ENCODE results near the gene AK9. TPM values are rescaled to one million over a fixed set of nuclear protein-coding genes. Genes with fewer than 3 reads are reported as not detected.

Gene AK9
- total RNA-seq, 4 donors from 2014 or later: 4.1 to 10.3 (median 6.4) TPM

- no peak for DNase-seq (ENCODE audit: low spot score in 2 of 2)
- WGBS, 2 donors: 1 to 2% methylated on average over 6 of the region's 6 CpGs
- intact Hi-C loops (cut with DNase I; ENCODE audit: low total_unique reads): no loop called here
Measured at GRCh38 chr6:109483735-109484057, 207.3 kb downstream of the AK9 start.

GRCh38 chr6:109482905-109483734, 207.9 kb downstream of the AK9 start, which contains the start of gene ZBTB24:
TSS of gene ZBTB24 (minus strand) at chr6:109483219. CDS start at chr6:109482026, 1,193 bp downstream.
- peak within 1 kb of the TSS; percentile 96 for H3K4me3 ChIP-seq (ENCODE audit: low read depth, poor library complexity, severe bottlenecking)
- TF ChIP-seq POLR2A (IDR thresholded peaks at IDR 0.05) (peak in 1 of 2 donors; percentile 42), CTCF (IDR thresholded peaks at IDR 0.05) (no peak)
- intact Hi-C loops (cut with DNase I; ENCODE audit: low total_unique reads): no loop called here
- 1 to 4% methylated on average over 21 to 28 of the region's 97 CpGs for WGBS, 2 donors
- DNase-seq (ENCODE audit: low spot score in 2 of 2): peak; percentile 82 to 96

More at GRCh38 chr6:109483735-109484057, 207.3 kb downstream of the AK9 start:
- no peak for TF ChIP-seq CTCF (IDR thresholded peaks at IDR 0.05)
- TF ChIP-seq POLR2A (IDR thresholded peaks at IDR 0.05): no peak
- no peak overlapping the region for H3K4me3 ChIP-seq (ENCODE audit: low read depth, poor library complexity, severe bottlenecking)

GRCh38 chr6:109480993-109481480, 210.0 kb downstream of the AK9 start:
- intact Hi-C loops (cut with DNase I; ENCODE audit: low total_unique reads): no loop called here
- DNase-seq (ENCODE audit: low spot score in 2 of 2): no peak
- no peak for TF ChIP-seq CTCF (IDR thresholded peaks at IDR 0.05)
- TF ChIP-seq POLR2A (IDR thresholded peaks at IDR 0.05): no peak
- no peak overlapping the region for H3K4me3 ChIP-seq (ENCODE audit: low read depth, poor library complexity, severe bottlenecking)
- 94 to 96% methylated on average over 7 of the region's 7 CpGs for WGBS, 2 donors

- WGBS, 2 donors: 74 to 83% methylated on average over 5 of the region's 5 CpGs
- intact Hi-C loops (cut with DNase I; ENCODE audit: low total_unique reads): no loop called here
- no peak for DNase-seq (ENCODE audit: low spot score in 2 of 2)
- no peak overlapping the region for H3K4me3 ChIP-seq (ENCODE audit: low read depth, poor library complexity, severe bottlenecking)
- TF ChIP-seq CTCF (IDR thresholded peaks at IDR 0.05) (no peak), POLR2A (IDR thresholded peaks at IDR 0.05) (no peak)
Measured at GRCh38 chr6:109478841-109479624, 212.0 kb downstream of the AK9 start.

GRCh38 chr6:109478222-109478805, 212.7 kb downstream of the AK9 start:
- no peak overlapping the region for H3K4me3 ChIP-seq (ENCODE audit: low read depth, poor library complexity, severe bottlenecking)
- DNase-seq (ENCODE audit: low spot score in 2 of 2): no peak
- intact Hi-C loops (cut with DNase I; ENCODE audit: low total_unique reads): no loop called here

More at GRCh38 chr6:109478222-109478805, 212.7 kb downstream of the AK9 start:
- 64 to 74% methylated on average over 9 of the region's 9 CpGs for WGBS, 2 donors
- TF ChIP-seq POLR2A (IDR thresholded peaks at IDR 0.05) (no peak), CTCF (IDR thresholded peaks at IDR 0.05) (no peak)

Measured in lower leg skin (tissue), 4 donors.